NCI-H1092 treated with DMSO at 0.1 percent for 48 hours (cell line): ENCODE measurements around the gene RABAC1.
"Not testable (repeated sequence)": the region's sequence is repeated elsewhere in the genome, so short reads cannot be mapped to it uniquely, and the experiment has no call there.

Source experiments
- DNase-seq: peaks from one replicate; lab custom pipeline; 2025; lab: John Stamatoyannopoulos, UW

RABAC1 gene

GRCh38 chr19:41915021-41915775 lies 43.9 kb downstream of the RABAC1 start:
- no peak for DNase-seq

DNA sequence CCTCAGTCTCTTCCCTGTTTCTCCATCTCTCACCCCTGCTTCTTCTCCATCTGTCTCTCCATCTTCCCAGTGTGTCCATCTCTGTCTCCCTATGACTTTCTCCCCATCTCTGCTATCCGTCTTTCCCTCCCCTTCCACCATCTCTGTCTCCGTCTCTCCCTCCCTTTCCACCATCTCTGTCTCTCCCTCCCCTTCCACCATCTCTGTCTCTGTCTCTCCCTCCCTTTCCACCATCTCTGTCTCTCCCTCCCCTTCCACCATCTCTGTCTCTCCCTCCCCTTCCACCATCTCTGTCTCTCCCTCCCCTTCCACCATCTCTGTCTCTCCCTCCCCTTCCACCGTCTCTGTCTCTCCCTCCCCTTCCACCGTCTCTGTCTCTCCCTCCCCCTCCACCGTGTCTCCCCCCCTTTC lies 44.7 kb downstream of the RABAC1 start:
- not testable (repeated sequence) for DNase-seq

DNA sequence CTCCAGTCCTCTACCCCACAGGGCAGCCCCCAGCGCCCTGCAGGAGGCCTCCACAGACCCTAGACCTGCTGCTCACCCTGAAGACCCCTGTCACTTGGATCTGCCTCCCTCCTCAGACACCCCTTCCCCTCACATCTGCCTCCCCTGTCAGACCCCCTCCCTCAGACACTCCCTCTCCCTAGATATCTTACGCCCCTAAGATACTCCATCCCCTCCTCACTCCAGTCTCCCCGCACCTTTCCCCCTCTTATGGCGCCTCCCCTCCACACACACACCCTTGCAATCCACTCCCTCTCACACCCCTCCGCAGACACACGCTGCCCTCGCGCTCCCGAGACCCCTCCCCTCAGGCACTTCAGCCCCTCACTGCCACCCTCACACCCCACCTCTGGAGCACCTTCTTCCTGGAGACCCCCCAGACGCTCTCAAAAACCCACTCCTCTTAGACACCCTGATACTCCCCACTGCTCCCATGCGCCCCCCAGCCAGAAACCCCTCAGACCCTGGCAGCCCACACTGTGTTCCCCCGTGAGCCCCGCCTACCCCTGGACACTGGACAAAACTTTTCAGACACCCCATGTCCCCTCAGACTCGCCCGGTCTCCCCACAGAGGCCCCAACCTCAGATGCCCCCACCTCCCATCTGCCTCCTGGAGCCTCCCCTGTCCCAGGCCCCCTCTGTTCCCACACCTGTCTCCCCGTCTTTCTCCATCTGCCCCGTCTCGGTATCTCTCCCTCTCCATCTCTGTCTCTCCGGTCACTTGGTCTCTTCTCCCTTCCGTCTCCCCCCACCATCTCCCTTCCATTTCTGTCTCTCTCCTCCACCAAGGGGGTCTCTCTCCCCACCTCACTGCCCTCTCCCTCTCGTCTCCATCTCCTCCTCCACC lies 45.3 kb downstream of the RABAC1 start:
- no peak for DNase-seq

DNA sequence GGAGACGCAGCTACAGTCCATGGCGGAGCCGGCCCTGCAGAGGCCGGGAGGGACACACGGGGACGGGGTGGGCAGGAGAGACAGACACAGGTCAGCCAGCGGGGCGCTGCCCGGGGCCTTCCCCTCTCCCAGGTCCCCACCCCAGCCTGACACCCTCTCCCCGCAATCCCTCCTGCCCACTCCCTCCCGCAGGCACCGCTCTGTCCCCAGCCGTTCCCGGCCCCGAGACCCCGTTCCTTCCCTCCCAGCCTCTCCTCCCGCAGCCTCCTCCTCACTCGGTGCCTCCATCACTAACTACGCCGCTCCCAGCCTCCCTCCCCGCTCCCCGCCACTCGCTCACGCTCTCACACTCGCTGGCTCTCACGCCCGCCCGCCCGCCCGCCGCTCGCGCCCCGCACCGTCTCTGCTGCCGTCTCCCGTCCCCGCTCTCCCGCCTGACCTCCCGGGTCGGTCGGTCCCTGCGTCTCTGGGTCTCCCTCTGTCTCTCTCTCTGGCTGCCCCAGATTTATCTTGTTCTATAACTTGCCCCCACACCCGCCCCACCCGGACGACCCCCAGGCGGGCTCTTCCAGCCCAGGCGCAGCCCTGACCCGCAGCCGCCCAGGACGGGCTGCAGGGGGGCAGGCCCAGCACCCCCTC lies 46.1 kb downstream of the RABAC1 start:
- DNase-seq, result no peak

- no peak for DNase-seq
Measured at GRCh38 chr19:41911889-41912731, 47.0 kb downstream of the RABAC1 start.

DNA sequence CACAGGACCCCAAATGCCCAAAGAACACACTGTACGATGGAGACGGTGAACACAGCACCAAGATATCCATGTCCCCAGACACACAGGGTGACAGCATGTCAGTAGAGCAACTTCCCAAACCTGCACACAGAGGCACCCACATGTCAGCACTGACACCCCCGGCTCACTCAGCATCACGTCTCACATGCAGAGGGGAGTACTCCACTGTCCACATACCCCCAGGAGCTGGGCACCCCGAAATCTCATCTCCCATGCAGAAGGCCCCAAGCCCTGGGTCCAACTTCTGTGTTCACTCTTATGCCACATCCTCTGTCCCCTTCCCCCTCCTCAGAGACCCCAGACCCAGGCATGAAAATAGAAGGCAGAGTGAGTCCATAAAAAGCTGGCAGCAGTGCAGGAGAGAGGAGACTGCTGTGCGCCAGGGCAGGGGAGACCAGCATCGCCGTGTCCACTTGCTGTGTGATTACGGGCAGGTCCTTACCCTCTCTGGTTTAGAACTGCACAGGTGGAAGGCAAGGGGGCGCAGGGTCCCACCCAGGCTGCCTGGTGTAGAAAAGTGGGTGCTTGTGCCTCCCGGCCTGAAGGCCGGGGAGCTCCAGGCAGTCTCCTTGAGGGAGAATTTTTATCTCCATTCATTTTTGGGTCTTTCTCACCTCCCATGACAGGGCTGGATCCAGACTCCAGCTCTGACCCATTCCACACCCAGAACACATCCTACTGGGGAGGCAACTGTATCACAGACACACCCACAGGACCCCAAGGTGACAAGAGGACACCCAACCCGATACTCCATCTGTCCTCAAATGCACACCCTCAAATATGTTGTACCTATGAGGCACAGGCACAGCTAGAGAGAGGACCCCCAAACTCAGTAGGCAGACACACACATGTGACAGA lies 47.9 kb downstream of the RABAC1 start:
- DNase-seq, result no peak

GRCh38 chr19:41910240-41910991 lies 48.7 kb downstream of the RABAC1 start:
- no peak for DNase-seq

GRCh38 chr19:41909706-41910105 lies 49.4 kb downstream of the RABAC1 start:
- DNase-seq, result no peak

- DNase-seq, result no peak
Measured at GRCh38 chr19:41908724-41909464, 50.2 kb downstream of the RABAC1 start.

- DNase-seq, result no peak
Measured at GRCh38 chr19:41907994-41908615, 51.0 kb downstream of the RABAC1 start.

DNA sequence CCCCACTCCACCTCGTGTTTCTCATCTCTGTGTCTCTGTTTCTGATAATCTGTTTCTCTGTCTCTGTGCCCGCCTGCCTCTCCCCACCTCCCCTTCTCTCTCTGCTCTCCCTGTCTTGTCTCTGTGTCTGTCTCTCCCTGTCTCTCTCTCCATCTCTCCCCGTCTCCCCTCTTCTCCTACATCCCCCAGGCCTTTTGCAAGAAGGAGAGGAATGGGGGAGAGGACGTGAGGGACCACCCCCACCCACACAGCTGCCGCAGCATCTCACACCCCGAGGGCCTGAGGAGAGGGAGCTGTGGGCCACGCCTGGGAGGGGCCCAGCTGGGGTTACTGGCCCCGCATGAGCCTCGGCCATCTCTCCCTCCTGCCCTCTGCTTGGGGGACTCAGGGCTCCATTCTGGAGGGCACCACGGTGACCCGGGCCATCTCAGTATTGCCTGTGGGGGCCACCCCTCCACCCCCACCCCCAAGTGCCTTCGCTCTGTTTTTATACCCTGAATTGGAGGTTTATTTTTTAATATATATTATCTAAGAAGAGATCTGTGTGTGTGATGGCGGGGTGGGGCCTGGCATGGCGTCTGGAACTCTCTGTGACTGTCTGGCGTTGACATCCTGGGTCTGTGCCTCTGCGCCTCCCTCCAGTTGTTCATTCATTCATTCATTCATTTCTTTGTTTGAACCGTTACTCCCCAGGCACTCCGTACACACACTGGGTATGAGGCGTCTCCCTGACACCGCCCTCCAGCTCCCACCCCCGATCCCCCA lies 52.0 kb downstream of the RABAC1 start:
- DNase-seq, result no peak
